Measurements from ENCODE around the gene RAB11B. TPM values are rescaled to one million over a fixed set of nuclear protein-coding genes. Genes with fewer than 3 reads are reported as not detected.
"Not testable (repeated sequence)": the region's sequence is repeated elsewhere in the genome, so short reads cannot be mapped to it uniquely, and the experiment has no call there.

The RAB11B gene
- total RNA-seq, 2 experiments from 2014 or later, result 66.8 to 71.5 TPM

- H3K9me3 Mint-ChIP-seq, result no peaks in the 10 kb centered on the region
- H3K4me3 Mint-ChIP-seq, result no peak overlapping the region
- H3K4me1 Mint-ChIP-seq (ENCODE audit: low read depth), result no peaks in the 10 kb centered on the region
- POLR2A ChIA-PET, result no interaction called here
- Histone ChIP-seq H3K27ac (ENCODE audit: low read depth in 1 of 2, low read length in 2 of 2) (no peak overlapping the region), H3K36me3 (ENCODE audit: insufficient read depth, low read length) (peaks cover 46% of the 10 kb centered on the region), H3K9me3 (ENCODE audit: control insufficient read depth in 1 of 2, insufficient read depth in 1 of 2, low read length in 2 of 2) (no peaks in the 10 kb centered on the region), H3K4me3 (ENCODE audit: low read length) (no peak overlapping the region), H3K27me3 (ENCODE audit: control insufficient read depth in 1 of 2, insufficient read depth in 2 of 2, low read length in 2 of 2) (no peaks in the 10 kb centered on the region), H3K4me1 (ENCODE audit: insufficient read depth, low read length) (no peaks in the 10 kb centered on the region)
- H3K27ac Mint-ChIP-seq, result no peak overlapping the region
- CTCF ChIA-PET, result no interaction called here
- ATAC-seq (ENCODE audit: poor library complexity) (no peak), DNase-seq (no peak)
- TF ChIP-seq, protein P1, sequence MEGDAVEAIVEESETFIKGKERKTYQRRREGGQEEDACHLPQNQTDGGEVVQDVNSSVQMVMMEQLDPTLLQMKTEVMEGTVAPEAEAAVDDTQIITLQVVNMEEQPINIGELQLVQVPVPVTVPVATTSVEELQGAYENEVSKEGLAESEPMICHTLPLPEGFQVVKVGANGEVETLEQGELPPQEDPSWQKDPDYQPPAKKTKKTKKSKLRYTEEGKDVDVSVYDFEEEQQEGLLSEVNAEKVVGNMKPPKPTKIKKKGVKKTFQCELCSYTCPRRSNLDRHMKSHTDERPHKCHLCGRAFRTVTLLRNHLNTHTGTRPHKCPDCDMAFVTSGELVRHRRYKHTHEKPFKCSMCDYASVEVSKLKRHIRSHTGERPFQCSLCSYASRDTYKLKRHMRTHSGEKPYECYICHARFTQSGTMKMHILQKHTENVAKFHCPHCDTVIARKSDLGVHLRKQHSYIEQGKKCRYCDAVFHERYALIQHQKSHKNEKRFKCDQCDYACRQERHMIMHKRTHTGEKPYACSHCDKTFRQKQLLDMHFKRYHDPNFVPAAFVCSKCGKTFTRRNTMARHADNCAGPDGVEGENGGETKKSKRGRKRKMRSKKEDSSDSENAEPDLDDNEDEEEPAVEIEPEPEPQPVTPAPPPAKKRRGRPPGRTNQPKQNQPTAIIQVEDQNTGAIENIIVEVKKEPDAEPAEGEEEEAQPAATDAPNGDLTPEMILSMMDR (IDR thresholded peaks at IDR 0.05), result no peak
- H3K36me3 Mint-ChIP-seq (ENCODE audit: low read depth), result peaks cover 43% of the 10 kb centered on the region
- intact Hi-C loops (cut with DNase I, micrococcal nuclease), result no loop called here
- H3K27me3 Mint-ChIP-seq, result no peaks in the 10 kb centered on the region
Observed at GRCh38 chr19:8403820-8404109, 13.6 kb downstream of the RAB11B start.

GRCh38 chr19:8404391-8405151 lies 14.4 kb downstream of the RAB11B start:
- Mint-ChIP-seq H3K36me3 (ENCODE audit: low read depth) (peaks cover 38% of the 10 kb centered on the region), H3K9me3 (no peaks in the 10 kb centered on the region), H3K4me1 (ENCODE audit: low read depth) (no peaks in the 10 kb centered on the region), H3K27ac (no peak overlapping the region), H3K4me3 (no peak overlapping the region), H3K27me3 (no peaks in the 10 kb centered on the region)
- DNase-seq (no peak), ATAC-seq (ENCODE audit: poor library complexity) (no peak)
- Histone ChIP-seq H3K4me3 (ENCODE audit: low read length) (no peak overlapping the region), H3K27ac (ENCODE audit: low read depth in 1 of 2, low read length in 2 of 2) (no peak overlapping the region), H3K36me3 (ENCODE audit: insufficient read depth, low read length) (peaks cover 43% of the 10 kb centered on the region), H3K4me1 (ENCODE audit: insufficient read depth, low read length) (no peaks in the 10 kb centered on the region), H3K9me3 (ENCODE audit: control insufficient read depth in 1 of 2, insufficient read depth in 1 of 2, low read length in 2 of 2) (no peaks in the 10 kb centered on the region), H3K27me3 (ENCODE audit: control insufficient read depth in 1 of 2, insufficient read depth in 2 of 2, low read length in 2 of 2) (no peaks in the 10 kb centered on the region)
- intact Hi-C loops (cut with DNase I, micrococcal nuclease), result no loop called here
- ChIA-PET POLR2A (no interaction called here), CTCF (no interaction called here)
- TF ChIP-seq, protein P1 (IDR thresholded peaks at IDR 0.05), result no peak

- CTCF ChIA-PET, result interaction anchor here (0.6 kb wide), 1 partner anchor 158 kb away, joined by 3 read pairs; no protein-coding TSS in a partner anchor
- H3K9me3 Mint-ChIP-seq; H3K27me3 ChIP-seq (ENCODE audit: control insufficient read depth in 1 of 2, insufficient read depth in 2 of 2, low read length in 2 of 2); H3K27ac ChIP-seq (ENCODE audit: low read depth in 1 of 2, low read length in 2 of 2); H3K27ac Mint-ChIP-seq; H3K9me3 ChIP-seq (ENCODE audit: control insufficient read depth in 1 of 2, insufficient read depth in 1 of 2, low read length in 2 of 2); DNase-seq; ATAC-seq (ENCODE audit: poor library complexity); H3K4me3 ChIP-seq (ENCODE audit: low read length); H3K27me3 Mint-ChIP-seq; H3K36me3 ChIP-seq (ENCODE audit: insufficient read depth, low read length); H3K36me3 Mint-ChIP-seq (ENCODE audit: low read depth); H3K4me3 Mint-ChIP-seq: not testable (repeated sequence)
- POLR2A ChIA-PET, result interaction anchor here (0.7 kb wide), 2 partner anchors 34 to 103 kb away, joined by 3 to 5 read pairs; partner anchors contain the start of gene ZNF414
- peaks cover 13% of the 10 kb centered on the region for H3K4me1 Mint-ChIP-seq (ENCODE audit: low read depth)
- intact Hi-C loops (cut with DNase I, micrococcal nuclease), result loop anchor here (5.0 kb wide), 3 partner anchors 107 to 232 kb away; partner anchors contain the start of gene MYO1F (in 1 of the 2)
- peaks cover 15% of the 10 kb centered on the region for H3K4me1 ChIP-seq (ENCODE audit: insufficient read depth, low read length)
Observed at GRCh38 chr19:8410718-8411117, 20.6 kb downstream of the RAB11B start.

All from CD4-positive, alpha-beta T cell (primary cell).